Activated B cell treated with CpG ODN at 0.5 μM for 24 hours (primary cell): Measurements from ENCODE around the gene ADGRG6. TPM values are rescaled to one million over a fixed set of nuclear protein-coding genes. Genes with fewer than 3 reads are reported as not detected.
"Not testable (repeated sequence)": the region's sequence is repeated elsewhere in the genome, so short reads cannot be mapped to it uniquely, and the experiment has no call there.

Source experiments
- ATAC-seq: fragments of 200-7000 bp; cut with Tn5 transposase; one replicate; pipeline ENCODE4 v1.10.0; 2021; ENCODE audit warnings: low read depth, mild to moderate bottlenecking, moderate library complexity
- CTCF ChIA-PET: fragments of 350-600 bp; sonication (Branson Sonifier 250); formaldehyde crosslinking; loops from one replicate; lab custom pipeline; 2021; ENCODE audit warnings: antibody characterized with exemption; lab: Charles Lee
- POLR2A ChIA-PET: fragments of 350-600 bp; sonication (Branson Sonifier 250); formaldehyde crosslinking; loops from one replicate; lab custom pipeline; 2021; ENCODE audit warnings: antibody characterized with exemption; lab: Charles Lee
- DNase-seq: peaks from one replicate; pipeline ENCODE4 v3.0.0; 2022
- H3K27ac Mint-ChIP-seq: one replicate; pipeline ENCODE4 v1.8.0; 2020; ENCODE audit warnings: mixed read lengths
- H3K27me3 Mint-ChIP-seq: one replicate; pipeline ENCODE4 v1.8.0; 2021; ENCODE audit warnings: mixed read lengths
- H3K36me3 Mint-ChIP-seq: one replicate; pipeline ENCODE4 v1.8.0; 2021; ENCODE audit warnings: low read depth, mixed read lengths
- H3K4me1 Mint-ChIP-seq: one replicate; pipeline ENCODE4 v1.8.0; 2021; ENCODE audit warnings: mixed read lengths
- H3K4me3 Mint-ChIP-seq: one replicate; pipeline ENCODE4 v1.8.0; 2020; ENCODE audit warnings: mild to moderate bottlenecking, mixed read lengths
- H3K9me3 Mint-ChIP-seq: one replicate; pipeline ENCODE4 v1.8.0; 2020; ENCODE audit warnings: mixed read lengths
- CTCF ChIP-seq: fragments of 200-600 bp; IDR thresholded peaks from one replicate; pipeline ENCODE4 v1.8.0; 2022; ENCODE audit warnings: antibody characterized with exemption, mild to moderate bottlenecking
- intact Hi-C: fragments of 100-400 bp; cut with micrococcal nuclease; formaldehyde crosslinking; loops from one replicate; pipeline ENCODE4 v1.15.1; 2024
- total RNA-seq: library from RNA; stranded (reverse); gene quantifications from 2 replicates; pipeline ENCODE4 v1.2.3, GENCODE V29; 2022

ADGRG6 gene
- total RNA-seq, 1 donor from 2014 or later = not detected

GRCh38 chr6:142345261-142345660 lies 43.5 kb downstream of the ADGRG6 start:
- intact Hi-C loops = no loop called here
- Mint-ChIP-seq H3K4me1 (no peaks in the 10 kb centered on the region), H3K9me3 (no peaks in the 10 kb centered on the region), H3K27me3 (peaks cover 2% of the 10 kb centered on the region), H3K36me3 (no peaks in the 10 kb centered on the region), H3K27ac (no peak overlapping the region), H3K4me3 (no peak overlapping the region)
- no peak for TF ChIP-seq CTCF
- ATAC-seq = no peak
- no peak for DNase-seq
- ChIA-PET POLR2A (no interaction called here), CTCF (no interaction called here)

- H3K4me3 Mint-ChIP-seq, ATAC-seq, POLR2A ChIA-PET, H3K36me3 Mint-ChIP-seq, H3K27me3 Mint-ChIP-seq, intact Hi-C loops, CTCF ChIA-PET, DNase-seq, H3K9me3 Mint-ChIP-seq, H3K27ac Mint-ChIP-seq, H3K4me1 Mint-ChIP-seq: not testable (repeated sequence)
Observed at GRCh38 chr6:142346166-142346565, 44.4 kb downstream of the ADGRG6 start.

GRCh38 chr6:142349215-142349823 lies 47.5 kb downstream of the ADGRG6 start:
- no peak for ATAC-seq
- H3K27ac Mint-ChIP-seq = no peak overlapping the region
- CTCF ChIA-PET = no interaction called here

GRCh38 chr6:142350309-142350708 lies 48.5 kb downstream of the ADGRG6 start:
- intact Hi-C loops = no loop called here
- DNase-seq = no peak
- H3K4me3 Mint-ChIP-seq = no peak overlapping the region
- peaks cover 3% of the 10 kb centered on the region for H3K9me3 Mint-ChIP-seq
- no peak for TF ChIP-seq CTCF
- no peaks in the 10 kb centered on the region for H3K36me3 Mint-ChIP-seq
- peaks cover 2% of the 10 kb centered on the region for H3K27me3 Mint-ChIP-seq
- no peak for ATAC-seq
- POLR2A ChIA-PET = no interaction called here
- no peak overlapping the region for H3K27ac Mint-ChIP-seq
- CTCF ChIA-PET = no interaction called here
- no peaks in the 10 kb centered on the region for H3K4me1 Mint-ChIP-seq

More at GRCh38 chr6:142349215-142349823, 47.5 kb downstream of the ADGRG6 start:
- no peak for TF ChIP-seq CTCF
- POLR2A ChIA-PET = no interaction called here
- Mint-ChIP-seq H3K4me1 (no peaks in the 10 kb centered on the region), H3K9me3 (peaks cover 3% of the 10 kb centered on the region), H3K36me3 (no peaks in the 10 kb centered on the region), H3K4me3 (no peak overlapping the region), H3K27me3 (peaks cover 2% of the 10 kb centered on the region)
- DNase-seq = no peak
- intact Hi-C loops = no loop called here

- no peaks in the 10 kb centered on the region for H3K36me3 Mint-ChIP-seq
- ChIA-PET CTCF (no interaction called here), POLR2A (no interaction called here)
- TF ChIP-seq CTCF = no peak
- no peak overlapping the region for H3K4me3 Mint-ChIP-seq
- intact Hi-C loops = no loop called here
- no peak for DNase-seq
- ATAC-seq = no peak
- peaks cover 3% of the 10 kb centered on the region for H3K27me3 Mint-ChIP-seq
- H3K27ac Mint-ChIP-seq = no peak overlapping the region
- H3K4me1 Mint-ChIP-seq = no peaks in the 10 kb centered on the region
- peaks cover 3% of the 10 kb centered on the region for H3K9me3 Mint-ChIP-seq
Observed at GRCh38 chr6:142353690-142354089, 51.9 kb downstream of the ADGRG6 start.

- H3K9me3 Mint-ChIP-seq = peaks cover 3% of the 10 kb centered on the region
- no peak overlapping the region for H3K4me3 Mint-ChIP-seq
- H3K27me3 Mint-ChIP-seq = peaks cover 2% of the 10 kb centered on the region
- no peak for ATAC-seq
- ChIA-PET POLR2A (no interaction called here), CTCF (no interaction called here)
- no peaks in the 10 kb centered on the region for H3K4me1 Mint-ChIP-seq
- intact Hi-C loops = no loop called here
- H3K36me3 Mint-ChIP-seq = no peaks in the 10 kb centered on the region
- DNase-seq = no peak
- no peak for TF ChIP-seq CTCF
- no peak overlapping the region for H3K27ac Mint-ChIP-seq
Observed at GRCh38 chr6:142354650-142355049, 52.8 kb downstream of the ADGRG6 start.
